G401 (cell line): ENCODE data around the gene PIGU. TPM values are rescaled to one million over a fixed set of nuclear protein-coding genes. Genes with fewer than 3 reads are reported as not detected.
"Not testable (repeated sequence)": the region's sequence is repeated elsewhere in the genome, so short reads cannot be mapped to it uniquely, and the experiment has no call there.

Experiments
- DNase-seq: peaks from one replicate; pipeline ENCODE4 v3.0.0-alpha.2; 2015; ENCODE audit warnings: low spot score
- in situ Hi-C: cut with HindIII; loops from 2 replicates; pipeline ENCODE4 v1.10.0; 2016; ENCODE audit warnings: low sequenced_read_pairs, mixed read lengths
- total RNA-seq: library from RNA; depleted of rRNA; stranded (reverse); fragments of >200 nt; shearing (Covaris generic); gene quantifications from 2 replicates; pipeline ENCODE4 v1.2.3, GENCODE V29; 2014; rRNA removed

PIGU gene
- total RNA-seq: 11.8 and 15.8 TPM in 2 replicates

DNA sequence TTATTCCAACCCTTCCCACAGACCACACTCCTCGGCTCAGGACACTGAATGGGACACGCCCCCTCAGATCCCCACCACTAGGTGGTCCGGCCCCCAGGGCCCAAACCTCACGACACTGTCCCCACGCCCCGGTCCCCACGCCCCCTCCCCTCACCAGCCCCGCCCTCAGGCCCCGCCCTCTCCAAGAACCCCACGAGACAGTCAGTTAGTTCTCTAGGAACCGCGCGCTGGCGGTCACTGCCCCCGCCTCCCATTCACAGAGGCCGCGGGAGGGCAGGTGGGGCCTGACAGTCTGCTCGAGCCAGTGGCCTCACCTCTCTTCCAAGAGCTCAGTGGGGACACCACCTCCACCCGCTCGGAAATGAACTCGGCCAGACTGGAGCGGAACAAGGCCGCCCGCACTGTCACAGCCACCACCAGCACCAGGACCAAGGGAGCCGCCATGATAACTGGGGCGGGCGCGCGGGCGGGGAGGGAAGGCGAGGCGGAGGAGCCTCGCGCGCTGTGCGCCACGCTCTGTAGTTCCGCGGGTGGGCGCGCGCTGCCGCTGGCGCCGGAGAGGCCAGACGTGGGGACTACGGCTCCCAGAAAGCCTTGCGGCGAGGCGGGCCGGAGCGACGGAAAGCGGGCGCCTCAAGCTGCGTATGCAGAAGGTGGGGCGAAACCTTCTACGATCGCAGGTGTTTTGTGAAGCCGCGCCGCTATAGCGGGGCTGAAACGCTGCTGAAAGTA, at the start of gene PIGU:
TSS of gene PIGU (minus strand) at position 451 of the 732 bp plus-strand sequence. CDS start at position 444, 7 bp downstream.
- in situ Hi-C loops: no loop called here
- DNase-seq: peak; percentile 95

GRCh38 chr20:34724172-34724571, 47.3 kb upstream of the PIGU start:
- peak; percentile 43 for DNase-seq
- in situ Hi-C loops: no loop called here

- in situ Hi-C loops, DNase-seq: not testable (repeated sequence)
Measured at GRCh38 chr20:34722560-34722959, 45.7 kb upstream of the PIGU start.

GRCh38 chr20:34720266-34720665, 43.4 kb upstream of the PIGU start:
- DNase-seq: peak; percentile 92
- in situ Hi-C loops: no loop called here

GRCh38 chr20:34719242-34720017, 42.5 kb upstream of the PIGU start:
- DNase-seq, in situ Hi-C loops: not testable (repeated sequence)

GRCh38 chr20:34717230-34718095, 40.6 kb upstream of the PIGU start:
- in situ Hi-C loops: no loop called here
- no peak for DNase-seq

GRCh38 chr20:34716921-34717229, 40.0 kb upstream of the PIGU start:
- no peak for DNase-seq
- in situ Hi-C loops: no loop called here

GRCh38 chr20:34715384-34715783, 38.5 kb upstream of the PIGU start:
- in situ Hi-C loops: no loop called here
- no peak for DNase-seq

DNA sequence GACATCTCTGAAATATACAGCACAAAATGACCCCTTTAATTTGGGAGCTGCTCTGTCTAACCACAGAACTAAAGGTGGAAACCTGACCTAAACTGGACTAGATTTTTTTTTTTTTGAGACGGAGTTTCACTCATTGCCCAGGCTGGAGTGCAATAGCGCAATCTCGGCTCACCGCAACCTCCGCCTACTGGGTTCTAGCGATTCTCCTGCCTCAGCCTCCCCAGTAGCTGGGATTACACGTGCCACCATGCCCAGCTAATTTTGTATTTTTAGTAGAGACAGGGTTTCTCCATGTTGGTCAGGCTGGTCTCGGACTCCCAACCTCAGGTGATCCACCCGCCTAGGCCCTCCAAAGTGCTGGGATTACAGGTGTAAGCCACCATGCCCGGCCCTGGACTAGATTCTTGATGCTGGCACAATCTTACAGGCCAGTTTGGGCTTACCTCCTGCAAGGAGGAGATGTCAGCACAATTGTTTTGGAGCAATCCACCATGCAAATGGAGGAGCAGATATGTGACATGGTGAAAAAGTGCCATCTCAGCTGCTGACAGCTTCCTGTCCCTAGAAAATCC, 37.1 kb upstream of the PIGU start:
- DNase-seq, in situ Hi-C loops: not testable (repeated sequence)

DNA sequence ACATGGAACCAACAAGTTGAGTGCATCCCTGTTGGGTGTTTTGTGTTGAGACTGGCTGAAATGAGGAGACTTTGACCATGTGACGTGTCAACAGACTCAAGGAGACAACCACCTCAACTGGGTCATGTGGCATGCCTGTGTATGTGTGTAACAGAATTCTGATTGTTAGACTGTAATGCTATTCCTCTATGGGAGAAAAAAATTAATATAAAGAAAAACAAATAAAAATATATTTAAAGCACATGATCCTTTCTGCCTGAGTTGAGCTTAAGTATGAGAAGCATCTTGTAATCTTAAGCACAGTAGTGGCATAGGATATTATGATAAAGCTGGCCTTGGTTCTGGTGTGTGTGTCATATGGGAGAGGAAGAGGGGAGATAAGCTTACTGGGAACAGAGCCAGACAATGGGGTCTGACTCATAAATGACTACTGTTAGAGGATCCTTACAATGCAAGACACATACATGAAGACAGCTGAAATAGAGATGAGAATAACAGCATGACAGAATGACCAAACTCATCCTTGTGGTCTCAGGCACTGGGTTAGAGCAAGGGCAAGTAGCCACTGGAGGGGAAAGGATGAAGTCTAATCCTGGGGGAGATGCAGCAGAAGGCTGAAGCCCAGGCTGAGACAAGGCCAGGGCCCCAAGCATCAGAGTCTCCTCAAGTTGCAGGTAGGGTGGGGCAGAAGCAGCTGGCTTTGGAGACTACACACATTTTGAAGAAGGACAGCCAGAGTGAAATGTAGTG, 36.5 kb upstream of the PIGU start:
- DNase-seq: no peak
- in situ Hi-C loops: no loop called here

DNA sequence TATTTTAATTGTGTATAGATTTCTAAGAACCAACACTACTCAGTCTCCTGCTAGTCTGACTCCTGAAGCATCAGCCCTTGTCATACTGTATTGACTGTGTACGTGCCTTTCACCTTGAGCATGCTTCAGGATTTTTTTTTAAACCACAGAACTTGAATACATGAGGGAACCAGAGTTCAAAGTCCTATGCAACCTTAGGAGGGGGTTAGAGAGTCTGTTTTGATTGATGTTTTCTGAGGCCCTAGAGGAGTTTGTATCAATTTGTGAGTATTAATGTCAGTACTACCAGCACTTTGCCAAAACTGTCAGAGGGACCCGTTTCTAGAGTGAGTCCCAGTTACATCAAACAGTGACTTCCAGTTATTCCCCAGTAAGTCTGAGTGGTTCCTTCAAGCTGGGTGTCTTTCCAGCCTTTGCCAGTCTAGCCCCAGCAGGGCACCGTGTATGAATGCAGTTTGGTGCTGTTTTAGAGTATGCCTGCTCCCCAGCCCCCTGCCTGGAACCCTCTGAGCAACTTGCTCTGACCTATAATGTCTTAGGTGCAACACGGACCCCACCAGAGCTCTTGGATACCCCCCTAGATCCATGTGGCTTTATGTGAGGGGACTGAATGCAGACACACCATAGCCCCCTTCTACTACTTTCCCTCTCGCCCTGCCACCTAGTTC, 35.8 kb upstream of the PIGU start:
- in situ Hi-C loops: no loop called here
- DNase-seq: no peak

GRCh38 chr20:34711813-34712430, 35.0 kb upstream of the PIGU start:
- in situ Hi-C loops: no loop called here

DNA sequence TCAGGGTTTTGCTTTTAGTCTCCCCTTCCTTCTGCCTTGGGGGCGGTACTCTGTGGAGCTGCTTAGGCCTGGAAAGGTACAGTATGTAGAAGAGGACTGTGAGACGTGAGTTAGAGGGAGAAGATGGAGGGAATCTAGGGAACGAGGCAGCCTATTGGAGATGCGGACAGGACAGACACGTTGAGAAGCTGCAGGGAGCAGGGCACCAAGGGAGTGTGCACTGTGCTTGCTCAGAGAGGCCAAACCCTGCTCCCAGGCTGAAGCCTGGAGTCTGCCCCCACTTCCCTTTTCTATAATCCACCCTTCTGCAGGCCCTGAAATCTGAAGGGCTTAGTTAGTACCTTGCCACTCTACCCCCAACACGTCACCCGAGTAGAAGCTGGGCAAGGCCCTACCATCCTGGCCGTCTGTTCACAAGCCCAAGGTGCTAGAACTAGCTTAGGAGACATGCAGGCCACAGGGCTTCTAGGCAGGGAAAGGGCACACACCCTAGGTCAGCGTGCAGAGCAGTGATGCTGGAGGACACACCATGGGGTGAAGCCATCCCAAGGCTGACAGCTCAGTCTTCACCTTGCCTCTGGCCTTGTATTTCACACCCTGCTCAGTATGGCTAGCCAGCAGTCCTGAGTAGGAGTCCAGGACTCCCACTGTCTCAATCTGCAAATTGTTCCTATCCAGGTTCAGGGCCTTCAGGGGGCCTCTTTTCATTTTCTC, 34.1 kb upstream of the PIGU start:
- no peak for DNase-seq
- in situ Hi-C loops: no loop called here

More at GRCh38 chr20:34711813-34712430, 35.0 kb upstream of the PIGU start:
- DNase-seq: no peak

DNA sequence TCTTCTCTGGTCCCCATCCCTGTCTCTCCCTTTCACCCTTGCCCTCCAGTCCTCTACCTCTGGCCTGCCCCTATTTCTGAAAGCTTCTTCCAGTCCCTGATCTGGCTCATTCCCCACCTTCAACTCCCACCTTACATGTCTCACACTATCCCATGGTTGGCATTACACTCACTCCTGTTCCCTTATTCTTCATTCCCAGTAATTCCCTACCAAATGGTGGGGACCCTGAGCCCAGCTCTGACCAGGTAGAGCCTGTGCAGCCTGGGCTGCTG, 33.6 kb upstream of the PIGU start:
- in situ Hi-C loops: no loop called here
- no peak for DNase-seq

- DNase-seq: no peak
- in situ Hi-C loops: no loop called here
Measured at GRCh38 chr20:34709831-34710567, 33.1 kb upstream of the PIGU start.

DNA sequence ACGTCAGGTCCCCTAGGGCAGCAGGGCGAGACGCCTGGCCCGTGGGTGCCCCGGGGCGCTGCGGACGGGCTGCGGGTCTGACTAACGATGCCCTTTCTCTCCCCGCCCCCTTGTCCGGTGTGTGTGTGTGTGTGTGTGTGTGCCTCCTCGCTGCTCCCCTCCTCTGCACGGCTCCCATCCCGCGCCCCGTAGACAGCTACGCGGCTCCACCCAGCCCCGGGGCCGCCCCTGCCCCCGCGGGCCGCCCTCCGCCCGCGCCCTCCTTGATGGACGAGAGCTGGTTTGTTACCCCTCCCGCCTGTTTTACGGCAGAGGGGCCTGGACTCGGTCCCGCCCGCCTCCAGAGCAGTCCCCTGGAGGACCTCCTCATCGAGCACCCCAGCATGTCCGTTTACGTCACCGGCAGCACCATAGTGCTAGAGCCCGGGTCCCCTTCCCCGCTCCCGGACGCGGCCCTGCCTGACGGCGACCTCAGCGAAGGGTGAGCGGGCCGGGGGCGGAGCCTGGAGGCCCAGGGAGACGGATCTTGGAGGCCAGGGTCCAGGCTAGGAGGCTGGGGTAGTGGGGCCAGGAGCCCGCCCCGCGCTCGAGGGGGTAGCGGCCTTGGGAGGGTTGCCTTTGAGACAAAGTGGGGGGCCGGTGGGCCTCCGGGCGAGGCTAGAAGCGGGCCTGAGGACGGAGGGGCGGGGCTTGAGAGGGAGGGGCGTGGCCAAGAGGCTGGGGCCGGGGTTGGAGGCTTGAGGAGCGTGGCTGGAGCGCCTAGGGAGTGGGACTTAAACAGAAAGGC, 32.3 kb upstream of the PIGU start:
- in situ Hi-C loops: no loop called here
- peak; percentile 81 for DNase-seq
